BLaER1 (cell line): ENCODE results near the gene RNF157.
"Not testable (repeated sequence)": the region's sequence is repeated elsewhere in the genome, so short reads cannot be mapped to it uniquely, and the experiment has no call there.

ENCODE experiments used
- H3K27ac ChIP-seq: shearing (Covaris generic); formaldehyde crosslinking; 2 replicates; pipeline ENCODE4 v1.8.1; 2022
- H3K27me3 ChIP-seq: shearing (Covaris generic); formaldehyde crosslinking; 2 replicates; pipeline ENCODE4 v1.8.1; 2022
- H3K36me3 ChIP-seq: shearing (Covaris generic); formaldehyde crosslinking; 2 replicates; pipeline ENCODE4 v1.8.1; 2022
- H3K4me1 ChIP-seq: shearing (Covaris generic); formaldehyde crosslinking; 2 replicates; pipeline ENCODE4 v1.8.1; 2022
- H3K4me2 ChIP-seq: shearing (Covaris generic); formaldehyde crosslinking; 2 replicates; pipeline ENCODE4 v1.8.1; 2022
- H3K4me3 ChIP-seq: shearing (Covaris generic); formaldehyde crosslinking; 2 replicates; pipeline ENCODE4 v1.8.1; 2022
- H3K9ac ChIP-seq: shearing (Covaris generic); formaldehyde crosslinking; 2 replicates; pipeline ENCODE4 v1.8.1; 2022
- H3K9me3 ChIP-seq: shearing (Covaris generic); formaldehyde crosslinking; 2 replicates; pipeline ENCODE4 v1.8.1; 2022
- H4K20me1 ChIP-seq: shearing (Covaris generic); formaldehyde crosslinking; 2 replicates; pipeline ENCODE4 v1.8.1; 2022
- Cebpa-rat ChIP-seq: shearing (Covaris generic); IDR thresholded peaks from 2 replicates; pipeline ENCODE4 v1.8.1; 2022

Gene RNF157

DNA sequence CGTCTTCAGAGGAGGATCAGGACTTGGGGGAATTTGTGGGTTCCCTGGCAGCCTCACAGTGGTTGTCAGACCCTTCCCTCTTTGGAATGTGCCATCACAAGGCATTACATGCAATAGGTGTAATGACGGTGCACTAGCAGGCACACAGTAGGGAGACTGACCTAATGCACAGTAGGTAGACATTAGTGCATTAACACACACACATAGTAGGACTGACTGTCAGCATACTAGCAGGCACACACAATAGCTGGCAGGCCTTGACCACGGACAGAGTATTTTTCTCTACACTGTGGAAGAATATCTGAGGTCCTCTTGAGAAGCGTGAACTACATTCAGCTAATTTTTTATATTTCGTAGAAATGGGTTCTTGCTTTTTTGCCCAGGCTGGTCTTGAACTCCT, 14.0 kb upstream of the RNF157 start:
- Histone ChIP-seq H3K36me3 (no peaks in the 10 kb centered on the region), H3K9ac (no peak overlapping the region), H3K27ac (no peak overlapping the region), H3K9me3 (peaks cover 5% of the 10 kb centered on the region; the same call in 1 of the 2 replicates), H3K4me1 (peaks cover 49% of the 10 kb centered on the region), H4K20me1 (no peaks in the 10 kb centered on the region), H3K4me2 (no peak overlapping the region), H3K27me3 (no peaks in the 10 kb centered on the region), H3K4me3 (no peak overlapping the region)
- TF ChIP-seq Cebpa-rat = no peak

DNA sequence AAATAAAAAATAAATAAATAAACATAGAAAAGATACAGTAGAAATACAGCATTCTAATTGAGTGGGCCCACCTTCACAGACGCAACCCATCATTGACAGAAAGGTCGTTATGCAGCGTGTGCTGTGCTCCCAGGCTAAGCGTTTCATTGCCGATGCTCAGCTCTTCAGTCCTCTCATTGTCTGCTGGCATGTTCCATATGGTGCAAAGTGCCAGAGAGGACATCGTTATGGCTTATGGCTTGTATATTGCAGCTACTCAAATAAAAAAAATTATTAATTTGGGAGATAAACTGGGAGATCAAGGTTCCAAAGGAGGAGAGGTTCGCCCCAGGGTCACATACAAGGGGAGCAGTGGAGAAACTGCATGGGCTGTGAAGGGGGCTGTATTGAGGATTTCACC, 13.5 kb upstream of the RNF157 start:
- H3K9ac ChIP-seq = no peak overlapping the region
- H3K36me3 ChIP-seq = no peaks in the 10 kb centered on the region
- H3K27ac ChIP-seq = no peak overlapping the region
- peaks cover 44% of the 10 kb centered on the region for H3K4me1 ChIP-seq
- H3K4me3 ChIP-seq = no peak overlapping the region
- no peak for TF ChIP-seq Cebpa-rat
- H3K9me3 ChIP-seq = peaks cover 5% of the 10 kb centered on the region; the same call in 1 of the 2 replicates
- H3K27me3 ChIP-seq = no peaks in the 10 kb centered on the region
- H3K4me2 ChIP-seq = no peak overlapping the region
- no peaks in the 10 kb centered on the region for H4K20me1 ChIP-seq

DNA sequence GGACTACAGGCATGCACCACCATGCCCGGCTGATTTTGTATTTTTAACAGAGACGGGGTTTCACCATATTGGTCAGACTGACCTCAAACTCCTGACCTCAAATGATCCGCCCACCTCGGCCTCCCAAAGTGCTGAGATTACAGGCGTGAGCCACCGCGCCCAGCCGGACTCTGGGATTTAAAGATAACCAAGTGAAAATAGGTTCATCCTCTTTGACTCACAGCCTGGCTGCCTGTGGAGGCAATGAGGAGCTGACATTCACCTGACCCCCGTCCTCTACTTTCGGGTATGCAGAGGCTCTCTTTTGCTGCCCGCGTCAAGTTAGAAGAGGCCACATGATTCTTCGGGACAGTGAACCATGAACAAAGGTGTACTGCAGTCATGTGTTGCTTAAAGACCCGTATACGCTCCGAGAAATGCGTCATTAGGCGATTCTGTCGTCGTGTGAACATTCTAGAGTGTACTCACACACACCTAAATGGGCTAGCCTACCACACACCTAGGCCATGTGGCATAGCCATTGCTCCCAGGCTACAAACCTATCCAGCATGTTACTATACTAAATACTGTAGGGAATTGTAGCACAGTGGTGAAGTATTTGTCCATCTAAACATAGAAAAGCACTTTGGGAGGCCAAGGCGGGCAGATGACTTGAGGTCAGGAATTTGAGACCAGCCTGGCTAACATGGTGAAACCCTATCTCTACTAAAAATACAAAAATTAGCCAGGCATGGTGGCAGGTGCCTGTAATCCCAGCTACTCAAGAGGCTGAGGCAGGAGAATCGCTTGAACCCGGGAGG, 12.9 kb upstream of the RNF157 start:
- H3K9ac ChIP-seq, H3K9me3 ChIP-seq, H3K36me3 ChIP-seq, H3K27me3 ChIP-seq, H3K4me3 ChIP-seq, H4K20me1 ChIP-seq: not testable (repeated sequence)
- peak overlapping the region; percentile 57; the same call in 1 of the 2 replicates for H3K27ac ChIP-seq
- H3K4me1 ChIP-seq = peaks cover 38% of the 10 kb centered on the region
- H3K4me2 ChIP-seq = peak overlapping the region; percentile 85

DNA sequence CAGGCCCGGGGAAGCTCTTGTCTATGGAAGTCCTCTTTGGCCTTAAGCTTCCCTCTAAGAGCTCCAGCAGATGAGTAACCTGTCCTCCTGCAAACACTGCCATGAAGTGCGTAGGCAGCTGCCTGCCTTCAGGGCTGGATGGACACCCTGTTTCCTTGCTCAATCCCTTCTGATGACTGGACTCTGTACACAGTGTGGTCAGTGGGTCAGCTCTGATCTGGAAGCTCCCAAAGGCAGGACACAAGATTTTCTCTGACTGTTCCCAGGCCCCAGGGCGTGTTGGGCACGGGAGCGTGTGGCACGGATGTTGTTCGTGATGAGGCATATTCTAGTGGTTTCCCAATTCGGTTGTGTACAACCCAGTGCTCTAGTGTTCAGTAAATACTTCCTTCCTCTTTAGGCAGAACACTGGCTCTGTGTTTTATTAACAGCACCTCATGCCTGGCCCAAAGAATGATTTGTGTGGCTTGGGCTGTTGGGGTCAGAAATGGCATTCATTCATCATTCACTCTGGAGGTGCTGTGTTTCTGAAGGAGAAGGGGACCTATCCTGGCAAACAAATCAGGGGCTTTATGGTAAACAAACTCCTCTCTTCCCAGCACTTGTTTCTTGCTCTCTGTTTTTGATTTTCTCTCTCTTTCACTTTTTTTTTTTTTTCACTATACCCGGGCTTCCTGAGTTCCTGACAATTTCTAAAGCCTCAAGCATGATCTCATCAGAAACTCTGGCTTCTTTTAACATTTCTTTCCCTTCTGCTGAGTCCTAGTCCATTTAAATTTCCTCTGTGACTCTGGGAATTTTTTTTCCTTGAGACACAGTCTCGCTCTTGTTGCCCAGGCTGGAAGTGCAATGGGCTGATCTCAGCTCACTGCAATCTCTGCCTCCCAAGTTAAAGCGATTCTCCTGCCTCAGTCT, 12.0 kb upstream of the RNF157 start:
- Histone ChIP-seq H3K4me2 (peak overlapping the region; percentile 85), H3K27ac (peak overlapping the region; percentile 57), H4K20me1 (no peaks in the 10 kb centered on the region), H3K9me3 (no peaks in the 10 kb centered on the region), H3K9ac (peak overlapping the region; percentile 42), H3K36me3 (no peaks in the 10 kb centered on the region), H3K27me3 (no peaks in the 10 kb centered on the region), H3K4me3 (peak overlapping the region; percentile 17; the same call in 1 of the 2 replicates), H3K4me1 (peaks cover 34% of the 10 kb centered on the region)
- no peak for TF ChIP-seq Cebpa-rat

DNA sequence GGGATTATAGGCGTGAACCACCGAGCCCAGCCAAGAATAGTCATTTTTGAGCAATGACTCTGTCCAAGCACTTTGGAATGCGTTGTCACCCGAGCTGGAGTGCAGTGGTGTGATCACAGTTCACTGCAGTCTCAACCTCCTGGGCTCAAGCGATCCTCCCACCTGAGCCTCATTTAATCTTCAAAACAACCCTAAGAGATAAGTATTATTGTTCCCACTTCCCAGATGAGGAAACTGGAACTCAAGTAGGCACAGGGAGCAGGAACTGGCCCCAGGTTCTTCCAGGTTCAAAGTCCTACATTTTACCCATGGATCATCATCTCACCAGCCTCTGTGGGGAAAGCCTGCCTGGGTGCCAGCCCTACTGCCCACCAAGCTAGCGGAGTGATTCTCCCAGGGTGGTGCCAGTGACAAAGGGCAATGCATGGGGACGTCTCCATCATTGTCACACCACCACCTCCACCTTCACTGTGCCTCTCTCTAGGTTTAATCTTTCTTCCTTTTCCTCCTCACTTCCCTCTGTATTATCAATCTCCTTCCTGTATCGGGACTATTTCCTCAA, 11.3 kb upstream of the RNF157 start:
- Histone ChIP-seq H3K9ac (peak overlapping the region; percentile 42; the same call in 1 of the 2 replicates), H3K4me3 (no peak overlapping the region), H3K36me3 (no peaks in the 10 kb centered on the region), H3K4me1 (peaks cover 40% of the 10 kb centered on the region), H3K27ac (peak overlapping the region; percentile 57), H3K4me2 (peak overlapping the region; percentile 85), H3K27me3 (no peaks in the 10 kb centered on the region), H4K20me1 (no peaks in the 10 kb centered on the region), H3K9me3 (no peaks in the 10 kb centered on the region)
- no peak for TF ChIP-seq Cebpa-rat

DNA sequence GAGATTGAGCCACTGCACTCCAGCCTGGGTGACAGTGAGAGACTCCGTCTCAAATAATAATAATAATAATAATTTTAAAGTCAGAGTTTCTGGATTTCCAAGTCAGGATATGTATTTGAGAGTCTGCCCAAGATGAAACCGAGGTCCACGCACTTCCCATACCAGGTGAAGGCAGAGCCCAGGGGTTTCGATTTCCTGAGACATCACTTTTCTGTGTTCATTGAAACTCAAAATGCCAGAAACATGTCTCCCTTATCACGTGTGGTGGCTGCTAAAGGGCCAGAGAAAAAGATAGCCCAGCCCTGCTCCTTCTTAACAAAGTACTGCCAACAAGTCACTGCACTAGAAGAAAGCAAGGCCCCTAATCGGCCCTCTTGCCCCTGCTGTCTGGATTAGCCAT, 9.8 kb upstream of the RNF157 start:
- no peak for TF ChIP-seq Cebpa-rat

DNA sequence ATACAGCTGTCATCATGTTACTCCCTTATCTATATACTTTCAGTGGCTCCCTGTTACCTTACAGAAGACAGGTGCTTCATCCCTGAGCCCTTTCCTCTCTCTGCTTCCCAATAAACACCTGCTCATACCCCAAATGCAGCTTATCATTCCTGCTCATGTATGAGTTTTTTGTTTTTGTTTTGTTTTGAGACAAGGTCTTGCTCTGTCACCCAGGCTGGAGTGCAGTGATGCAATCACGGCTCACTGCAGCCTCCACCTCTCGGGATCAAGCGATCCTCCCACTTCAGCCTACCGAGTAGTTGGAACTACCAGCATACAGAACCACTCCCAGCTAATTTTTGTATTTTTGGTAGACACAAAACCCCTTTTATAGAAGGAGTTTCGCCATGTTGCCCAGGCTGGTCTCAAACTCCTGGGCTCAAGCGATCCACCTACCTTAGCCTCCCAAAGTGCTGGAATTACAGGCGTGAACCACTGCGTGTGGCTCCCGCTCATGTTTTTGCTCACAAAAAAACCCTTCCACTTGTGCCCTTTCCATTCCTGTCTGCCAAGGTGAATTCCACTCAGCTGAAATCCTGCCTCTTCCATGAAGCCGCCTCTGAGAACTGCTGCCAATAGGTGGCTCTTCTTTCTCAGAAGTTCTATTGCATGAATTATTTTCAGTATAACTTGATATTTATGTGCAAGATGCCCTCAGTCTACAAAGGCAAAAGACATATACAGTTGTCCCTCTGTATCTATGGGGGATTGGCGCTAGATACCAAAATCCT, 7.9 kb upstream of the RNF157 start:
- H3K4me2 ChIP-seq = no peak overlapping the region
- H3K4me1 ChIP-seq = peaks cover 64% of the 10 kb centered on the region
- no peak for TF ChIP-seq Cebpa-rat
- H4K20me1 ChIP-seq = no peaks in the 10 kb centered on the region
- no peak overlapping the region for H3K9ac ChIP-seq
- H3K36me3 ChIP-seq = no peaks in the 10 kb centered on the region
- no peak overlapping the region for H3K4me3 ChIP-seq
- no peak overlapping the region for H3K27ac ChIP-seq
- no peaks in the 10 kb centered on the region for H3K9me3 ChIP-seq
- peaks cover 4% of the 10 kb centered on the region for H3K27me3 ChIP-seq

More for the DNA sequence above, 9.8 kb upstream of the RNF157 start:
- Histone ChIP-seq H3K9me3 (no peaks in the 10 kb centered on the region), H3K4me1 (peaks cover 49% of the 10 kb centered on the region), H4K20me1 (no peaks in the 10 kb centered on the region), H3K4me2 (no peak overlapping the region), H3K27ac (no peak overlapping the region), H3K27me3 (no peaks in the 10 kb centered on the region), H3K4me3 (no peak overlapping the region), H3K36me3 (no peaks in the 10 kb centered on the region), H3K9ac (no peak overlapping the region)

DNA sequence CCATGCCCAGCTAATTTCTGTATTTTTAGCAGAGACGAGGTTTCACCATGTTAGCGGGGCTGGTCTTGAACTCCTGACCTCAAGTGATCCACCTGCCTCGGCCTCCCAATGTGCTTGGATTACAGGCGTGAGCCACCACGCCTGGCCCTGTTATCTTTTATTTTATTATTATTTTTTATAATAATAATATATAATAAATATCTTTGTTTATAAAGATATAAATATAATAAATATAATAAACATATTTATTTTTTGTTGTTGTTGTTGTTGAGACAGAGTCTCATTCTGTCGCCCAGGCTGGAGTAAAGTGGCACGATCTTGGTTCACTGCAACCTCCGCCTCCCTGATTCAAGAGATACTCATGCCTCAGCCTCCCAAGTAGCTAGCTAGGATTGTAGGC, 7.0 kb upstream of the RNF157 start:
- no peaks in the 10 kb centered on the region for H4K20me1 ChIP-seq
- H3K9ac ChIP-seq = no peak overlapping the region
- peaks cover 13% of the 10 kb centered on the region for H3K27me3 ChIP-seq
- no peaks in the 10 kb centered on the region for H3K36me3 ChIP-seq
- H3K27ac ChIP-seq = no peak overlapping the region
- H3K4me3 ChIP-seq = no peak overlapping the region
- TF ChIP-seq Cebpa-rat = no peak
- peaks cover 59% of the 10 kb centered on the region for H3K4me1 ChIP-seq
- peak overlapping the region; percentile 50 for H3K4me2 ChIP-seq
- no peaks in the 10 kb centered on the region for H3K9me3 ChIP-seq
